Neural progenitor cell (in vitro differentiated cells): ENCODE data around the gene MACROD2. TPM values are rescaled to one million over a fixed set of nuclear protein-coding genes. Genes with fewer than 3 reads are reported as not detected.

Source experiments
- DNase-seq: peaks from one replicate; pipeline ENCODE4 v3.0.0-alpha.2; 2016; ENCODE audit warnings: low spot score
- H2AFZ ChIP-seq: fragments of 200-600 bp; sonication (generic); replicated peaks from 2 replicates; pipeline ENCODE4 v1.6.1; 2016; ENCODE audit warnings: antibody characterized with exemption
- H3F3A ChIP-seq: fragments of 200-600 bp; sonication (generic); 2 replicates; pipeline ENCODE4 v1.6.1; 2016; ENCODE audit warnings: antibody characterized with exemption, low read depth
- H3K27ac ChIP-seq: fragments of 200-600 bp; sonication (generic); 2 replicates; pipeline ENCODE4 v1.5.1; 2016; ENCODE audit warnings: mild to moderate bottlenecking
- H3K27me3 ChIP-seq: fragments of 200-600 bp; sonication (generic); 2 replicates; pipeline ENCODE4 v1.6.1; 2016; ENCODE audit warnings: mild to moderate bottlenecking, moderate library complexity
- H3K36me3 ChIP-seq: fragments of 200-600 bp; sonication (generic); 2 replicates; pipeline ENCODE4 v1.5.1; 2016
- H3K4me1 ChIP-seq: fragments of 200-600 bp; sonication (generic); 2 replicates; pipeline ENCODE4 v1.6.1; 2016; ENCODE audit warnings: mixed run types
- H3K4me2 ChIP-seq: fragments of 200-600 bp; sonication (generic); 2 replicates; pipeline ENCODE4 v1.6.1; 2016
- H3K4me3 ChIP-seq: fragments of 200-600 bp; sonication (generic); 2 replicates; pipeline ENCODE4 v1.5.1; 2016
- H3K79me2 ChIP-seq: fragments of 200-600 bp; sonication (generic); 2 replicates; pipeline ENCODE4 v1.6.1; 2016; ENCODE audit warnings: low read depth
- H3K9ac ChIP-seq: fragments of 200-600 bp; sonication (generic); 2 replicates; pipeline ENCODE4 v1.6.1; 2016
- H3K9me3 ChIP-seq: fragments of 200-600 bp; sonication (generic); 2 replicates; pipeline ENCODE4 v1.5.1; 2016; ENCODE audit warnings: low read depth
- H4K20me1 ChIP-seq: fragments of 200-600 bp; sonication (generic); 2 replicates; pipeline ENCODE4 v1.6.1; 2016; ENCODE audit warnings: low read depth
- H3K27ac Mint-ChIP-seq: 3 replicates; pipeline ENCODE4 v1.8.0; 2021; ENCODE audit warnings: mixed read lengths
- H3K27me3 Mint-ChIP-seq: 2 replicates; pipeline ENCODE4 v1.8.0; 2022; ENCODE audit warnings: low read depth, mild to moderate bottlenecking, inconsistent platforms, moderate library complexity, mixed read lengths; ENCODE audit not compliant: insufficient read depth
- H3K36me3 Mint-ChIP-seq: 3 replicates; pipeline ENCODE4 v1.8.0; 2021; ENCODE audit warnings: mixed read lengths
- H3K4me1 Mint-ChIP-seq: 3 replicates; pipeline ENCODE4 v1.8.0; 2021; ENCODE audit warnings: mixed read lengths
- H3K4me3 Mint-ChIP-seq: 3 replicates; pipeline ENCODE4 v1.8.0; 2021; ENCODE audit warnings: mild to moderate bottlenecking, moderate library complexity, mixed read lengths
- H3K9me3 Mint-ChIP-seq: 3 replicates; pipeline ENCODE4 v1.8.0; 2020; ENCODE audit warnings: mixed read lengths
- EZH2 ChIP-seq: fragments of 200-600 bp; sonication (generic); IDR thresholded peaks from 2 replicates; pipeline ENCODE4 v1.6.1; 2017; ENCODE audit warnings: antibody characterized with exemption, mild to moderate bottlenecking, moderate library complexity
- EZH2phosphoT487 ChIP-seq: fragments of 200-600 bp; sonication (generic); IDR thresholded peaks from 2 replicates; pipeline ENCODE4 v1.6.1; 2017; ENCODE audit warnings: antibody characterized with exemption
- total RNA-seq: library from RNA; depleted of rRNA; stranded (reverse); fragments of >200 nt; gene quantifications from 2 replicates; pipeline ENCODE4 v1.2.3, GENCODE V29; 2015; ENCODE audit warnings: low replicate concordance
- TF ChIP-seq, protein P1 (sequence below): fragments of 200-600 bp; sonication (generic); IDR thresholded peaks from 2 replicates; pipeline ENCODE4 v1.5.1; 2017; ENCODE audit warnings: antibody characterized with exemption, mild to moderate bottlenecking

Gene MACROD2
- total RNA-seq, 1 donor from 2014 or later: 11.9 TPM

DNA sequence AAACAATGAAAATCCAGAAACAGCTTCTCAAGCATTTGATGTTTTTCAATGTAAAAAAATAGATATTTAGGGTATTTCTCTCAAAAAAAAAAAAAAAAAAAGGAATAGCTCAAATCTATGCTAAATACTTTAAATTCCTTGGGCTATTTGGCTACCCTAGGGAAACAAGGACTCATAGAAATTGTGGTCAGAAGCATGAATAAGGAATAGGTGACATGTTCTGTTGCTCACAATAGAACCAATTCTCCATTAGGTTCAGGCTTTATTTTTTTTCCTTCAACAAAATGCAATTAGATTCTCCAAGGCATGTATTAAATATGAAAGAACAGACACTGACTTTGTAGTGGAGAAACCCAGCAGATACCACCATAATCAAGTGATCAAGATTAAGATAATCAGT, 1246.4 kb downstream of the MACROD2 start:
- DNase-seq: no peak
- peaks cover 3% of the 10 kb centered on the region for H3K9me3 Mint-ChIP-seq

DNA sequence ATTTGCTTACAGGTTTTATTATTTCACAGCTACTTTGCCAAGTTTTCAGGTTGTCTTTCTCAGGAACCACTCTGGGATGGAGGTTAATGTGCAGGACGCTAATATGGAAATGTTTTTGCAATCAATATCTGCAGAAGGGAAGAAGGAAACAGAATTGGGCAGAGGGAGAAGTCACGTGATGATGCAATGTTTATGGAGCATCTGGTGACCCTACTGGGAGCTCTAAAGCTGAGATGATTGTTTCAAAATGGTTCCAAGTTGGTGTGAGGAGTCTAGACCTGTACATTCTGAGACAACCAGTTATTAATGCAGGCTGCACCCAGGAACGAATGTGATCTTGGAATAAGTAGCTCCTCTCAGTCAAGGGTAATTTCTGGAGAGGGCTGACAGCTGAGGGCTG, 1247.5 kb downstream of the MACROD2 start:
- Histone ChIP-seq H3K4me2 (no peak overlapping the region), H4K20me1 (no peaks in the 10 kb centered on the region), H3K27ac (no peak overlapping the region), H2AFZ (no peak overlapping the region), H3K9ac (no peak overlapping the region), H3K4me3 (no peak overlapping the region), H3K9me3 (no peaks in the 10 kb centered on the region), H3K27me3 (no peaks in the 10 kb centered on the region), H3F3A (no peaks in the 10 kb centered on the region), H3K36me3 (no peaks in the 10 kb centered on the region), H3K79me2 (no peaks in the 10 kb centered on the region), H3K4me1 (peaks cover under 1% of the 10 kb centered on the region)
- Mint-ChIP-seq H3K4me3 (no peak overlapping the region), H3K36me3 (no peaks in the 10 kb centered on the region), H3K27me3 (peaks cover 4% of the 10 kb centered on the region), H3K27ac (no peak overlapping the region), H3K4me1 (no peaks in the 10 kb centered on the region), H3K9me3 (peaks cover 3% of the 10 kb centered on the region)
- DNase-seq: no peak
- TF ChIP-seq EZH2 (no peak), EZH2phosphoT487 (no peak)
- TF ChIP-seq, protein P1, sequence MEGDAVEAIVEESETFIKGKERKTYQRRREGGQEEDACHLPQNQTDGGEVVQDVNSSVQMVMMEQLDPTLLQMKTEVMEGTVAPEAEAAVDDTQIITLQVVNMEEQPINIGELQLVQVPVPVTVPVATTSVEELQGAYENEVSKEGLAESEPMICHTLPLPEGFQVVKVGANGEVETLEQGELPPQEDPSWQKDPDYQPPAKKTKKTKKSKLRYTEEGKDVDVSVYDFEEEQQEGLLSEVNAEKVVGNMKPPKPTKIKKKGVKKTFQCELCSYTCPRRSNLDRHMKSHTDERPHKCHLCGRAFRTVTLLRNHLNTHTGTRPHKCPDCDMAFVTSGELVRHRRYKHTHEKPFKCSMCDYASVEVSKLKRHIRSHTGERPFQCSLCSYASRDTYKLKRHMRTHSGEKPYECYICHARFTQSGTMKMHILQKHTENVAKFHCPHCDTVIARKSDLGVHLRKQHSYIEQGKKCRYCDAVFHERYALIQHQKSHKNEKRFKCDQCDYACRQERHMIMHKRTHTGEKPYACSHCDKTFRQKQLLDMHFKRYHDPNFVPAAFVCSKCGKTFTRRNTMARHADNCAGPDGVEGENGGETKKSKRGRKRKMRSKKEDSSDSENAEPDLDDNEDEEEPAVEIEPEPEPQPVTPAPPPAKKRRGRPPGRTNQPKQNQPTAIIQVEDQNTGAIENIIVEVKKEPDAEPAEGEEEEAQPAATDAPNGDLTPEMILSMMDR: no peak

More for the DNA sequence above, 1246.4 kb downstream of the MACROD2 start:
- H4K20me1 ChIP-seq: no peaks in the 10 kb centered on the region
- Mint-ChIP-seq H3K4me3 (no peak overlapping the region), H3K4me1 (peaks cover 2% of the 10 kb centered on the region), H3K27me3 (peaks cover 8% of the 10 kb centered on the region), H3K36me3 (no peaks in the 10 kb centered on the region), H3K27ac (no peak overlapping the region)
- H3K79me2 ChIP-seq: no peaks in the 10 kb centered on the region
- no peak for TF ChIP-seq EZH2phosphoT487
- no peak for TF ChIP-seq EZH2
- TF ChIP-seq, protein P1: no peak
- H3K27me3 ChIP-seq: no peaks in the 10 kb centered on the region
- no peak overlapping the region for H3K9ac ChIP-seq
- H3K4me3 ChIP-seq: no peak overlapping the region
- no peaks in the 10 kb centered on the region for H3K4me1 ChIP-seq
- no peaks in the 10 kb centered on the region for H3K9me3 ChIP-seq
- H3F3A ChIP-seq: no peaks in the 10 kb centered on the region
- no peaks in the 10 kb centered on the region for H3K36me3 ChIP-seq
- no peak overlapping the region for H2AFZ ChIP-seq
- H3K27ac ChIP-seq: no peak overlapping the region
- H3K4me2 ChIP-seq: no peak overlapping the region

DNA sequence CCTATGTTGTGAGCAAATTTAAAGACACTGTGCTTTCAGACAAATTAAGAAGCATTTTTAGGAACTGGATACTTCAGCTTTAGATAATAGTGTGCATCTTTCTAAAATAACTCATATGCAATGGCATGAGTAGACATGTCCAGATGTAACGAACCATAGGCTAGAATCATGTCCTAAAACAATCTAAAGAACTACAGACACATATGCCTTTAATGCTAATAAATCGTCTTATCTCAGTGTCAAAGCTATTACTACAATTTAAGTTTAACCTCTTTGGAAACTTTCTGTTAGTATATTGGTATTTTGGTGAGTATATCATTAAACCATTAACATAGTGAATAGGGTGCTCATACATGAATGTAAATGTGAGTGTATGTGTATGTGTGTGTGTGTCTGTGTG, 1250.6 kb downstream of the MACROD2 start:
- TF ChIP-seq EZH2phosphoT487 (no peak), EZH2 (no peak)
- TF ChIP-seq, protein P1: no peak
- Mint-ChIP-seq H3K4me3 (no peak overlapping the region), H3K9me3 (no peaks in the 10 kb centered on the region), H3K27me3 (no peaks in the 10 kb centered on the region), H3K36me3 (no peaks in the 10 kb centered on the region), H3K27ac (no peak overlapping the region), H3K4me1 (peaks cover 9% of the 10 kb centered on the region)
- H3K27ac ChIP-seq: no peak overlapping the region
- no peak for DNase-seq
- H3K4me3 ChIP-seq: no peak overlapping the region
- no peaks in the 10 kb centered on the region for H4K20me1 ChIP-seq
- H3K9me3 ChIP-seq: no peaks in the 10 kb centered on the region
- no peak overlapping the region for H3K9ac ChIP-seq
- H3K79me2 ChIP-seq: no peaks in the 10 kb centered on the region
- no peaks in the 10 kb centered on the region for H3F3A ChIP-seq
- no peaks in the 10 kb centered on the region for H3K36me3 ChIP-seq
- no peak overlapping the region for H3K4me2 ChIP-seq
- H2AFZ ChIP-seq: no peak overlapping the region
- H3K27me3 ChIP-seq: no peaks in the 10 kb centered on the region
- peaks cover 6% of the 10 kb centered on the region for H3K4me1 ChIP-seq
